ENCODE results near the gene MTERF1.

Gene MTERF1

GRCh38 chr7:91918356-91918755 is 37.9 kb upstream of the MTERF1 start:
- Histone ChIP-seq H3K9ac (no peak overlapping the region), H3K4me3 (ENCODE audit: low read depth, low read length) (no peak overlapping the region), H3K4me2 (ENCODE audit: low read length) (no peak overlapping the region), H2AFZ (no peak overlapping the region), H3K9me3 (ENCODE audit: control insufficient read depth, low read length) (no peaks in the 10 kb centered on the region), H3K36me3 (ENCODE audit: control insufficient read depth, insufficient read depth, low read length) (no peaks in the 10 kb centered on the region), H3K27ac (no peak overlapping the region), H3K4me1 (no peaks in the 10 kb centered on the region), H3K27me3 (ENCODE audit: control insufficient read depth, insufficient read depth, low read length) (no peaks in the 10 kb centered on the region), H3K79me2 (no peaks in the 10 kb centered on the region)
- TF ChIP-seq CTCF (IDR thresholded peaks at IDR 0.05), result no peak

- Histone ChIP-seq H3K79me2 (no peaks in the 10 kb centered on the region), H3K4me3 (ENCODE audit: low read depth, low read length) (no peak overlapping the region), H3K27me3 (ENCODE audit: control insufficient read depth, insufficient read depth, low read length) (no peaks in the 10 kb centered on the region), H3K36me3 (ENCODE audit: control insufficient read depth, insufficient read depth, low read length) (no peaks in the 10 kb centered on the region), H3K27ac (no peak overlapping the region), H2AFZ (no peak overlapping the region), H3K4me2 (ENCODE audit: low read length) (no peak overlapping the region), H3K9ac (no peak overlapping the region), H3K9me3 (ENCODE audit: control insufficient read depth, low read length) (no peaks in the 10 kb centered on the region), H3K4me1 (no peaks in the 10 kb centered on the region)
- TF ChIP-seq CTCF (IDR thresholded peaks at IDR 0.05), result no peak
These were observed 35.5 kb upstream of the MTERF1 start for GRCh38 chr7:91916051-91916440.

GRCh38 chr7:91915401-91916050 is 35.0 kb upstream of the MTERF1 start:
- no peak for TF ChIP-seq CTCF (IDR thresholded peaks at IDR 0.05)
- H3K4me1 ChIP-seq, result no peaks in the 10 kb centered on the region
- H2AFZ ChIP-seq, result no peak overlapping the region

GRCh38 chr7:91913612-91914011 is 33.1 kb upstream of the MTERF1 start:
- Histone ChIP-seq H3K9me3 (ENCODE audit: control insufficient read depth, low read length) (no peaks in the 10 kb centered on the region), H3K4me2 (ENCODE audit: low read length) (no peak overlapping the region), H3K27ac (no peak overlapping the region), H3K36me3 (ENCODE audit: control insufficient read depth, insufficient read depth, low read length) (no peaks in the 10 kb centered on the region), H3K4me1 (no peaks in the 10 kb centered on the region), H3K9ac (no peak overlapping the region), H2AFZ (no peak overlapping the region), H3K79me2 (no peaks in the 10 kb centered on the region), H3K4me3 (ENCODE audit: low read depth, low read length) (no peak overlapping the region), H3K27me3 (ENCODE audit: control insufficient read depth, insufficient read depth, low read length) (no peaks in the 10 kb centered on the region)
- no peak for TF ChIP-seq CTCF (IDR thresholded peaks at IDR 0.05)

More at GRCh38 chr7:91915401-91916050, 35.0 kb upstream of the MTERF1 start:
- Histone ChIP-seq H3K27me3 (ENCODE audit: control insufficient read depth, insufficient read depth, low read length) (no peaks in the 10 kb centered on the region), H3K4me3 (ENCODE audit: low read depth, low read length) (no peak overlapping the region), H3K79me2 (no peaks in the 10 kb centered on the region), H3K9ac (no peak overlapping the region), H3K4me2 (ENCODE audit: low read length) (no peak overlapping the region), H3K27ac (no peak overlapping the region), H3K9me3 (ENCODE audit: control insufficient read depth, low read length) (no peaks in the 10 kb centered on the region), H3K36me3 (ENCODE audit: control insufficient read depth, insufficient read depth, low read length) (no peaks in the 10 kb centered on the region)

GRCh38 chr7:91912494-91912893 is 32.0 kb upstream of the MTERF1 start:
- no peak for TF ChIP-seq CTCF (IDR thresholded peaks at IDR 0.05)
- Histone ChIP-seq H3K4me1 (no peaks in the 10 kb centered on the region), H3K36me3 (ENCODE audit: control insufficient read depth, insufficient read depth, low read length) (no peaks in the 10 kb centered on the region), H3K9ac (no peak overlapping the region), H3K79me2 (no peaks in the 10 kb centered on the region), H2AFZ (no peak overlapping the region), H3K4me3 (ENCODE audit: low read depth, low read length) (no peak overlapping the region), H3K4me2 (ENCODE audit: low read length) (no peak overlapping the region), H3K9me3 (ENCODE audit: control insufficient read depth, low read length) (no peaks in the 10 kb centered on the region), H3K27me3 (ENCODE audit: control insufficient read depth, insufficient read depth, low read length) (no peaks in the 10 kb centered on the region), H3K27ac (no peak overlapping the region)
